Measurements from ENCODE around the gene MSI2. TPM values are rescaled to one million over a fixed set of nuclear protein-coding genes. Genes with fewer than 3 reads are reported as not detected.

MSI2 gene
- polyA plus RNA-seq, 12 donors, result 24.1 to 40.3 (median 34.1) TPM; not detected in 1

DNA sequence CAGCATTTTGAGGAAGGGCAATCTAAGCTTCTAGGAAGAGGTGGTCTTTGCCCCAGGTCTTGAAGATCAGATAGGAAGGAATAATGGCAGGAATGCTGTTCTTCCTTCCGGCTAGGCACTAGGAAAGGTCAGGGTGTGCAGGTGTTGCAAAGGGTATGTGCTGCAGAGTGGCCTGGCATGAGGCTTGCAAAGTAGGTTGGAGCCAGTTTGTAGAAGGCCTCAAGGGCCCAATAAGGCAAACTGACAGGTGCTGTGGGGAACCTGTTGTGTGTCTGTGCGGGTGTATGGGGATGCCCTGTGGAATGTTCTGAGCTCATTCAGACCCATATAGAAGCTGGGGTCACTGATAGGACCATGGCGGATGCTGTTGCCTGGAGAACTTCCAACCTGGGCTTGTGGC lies 12.7 kb downstream of the MSI2 start:
- DNase-seq, result no peak

DNA sequence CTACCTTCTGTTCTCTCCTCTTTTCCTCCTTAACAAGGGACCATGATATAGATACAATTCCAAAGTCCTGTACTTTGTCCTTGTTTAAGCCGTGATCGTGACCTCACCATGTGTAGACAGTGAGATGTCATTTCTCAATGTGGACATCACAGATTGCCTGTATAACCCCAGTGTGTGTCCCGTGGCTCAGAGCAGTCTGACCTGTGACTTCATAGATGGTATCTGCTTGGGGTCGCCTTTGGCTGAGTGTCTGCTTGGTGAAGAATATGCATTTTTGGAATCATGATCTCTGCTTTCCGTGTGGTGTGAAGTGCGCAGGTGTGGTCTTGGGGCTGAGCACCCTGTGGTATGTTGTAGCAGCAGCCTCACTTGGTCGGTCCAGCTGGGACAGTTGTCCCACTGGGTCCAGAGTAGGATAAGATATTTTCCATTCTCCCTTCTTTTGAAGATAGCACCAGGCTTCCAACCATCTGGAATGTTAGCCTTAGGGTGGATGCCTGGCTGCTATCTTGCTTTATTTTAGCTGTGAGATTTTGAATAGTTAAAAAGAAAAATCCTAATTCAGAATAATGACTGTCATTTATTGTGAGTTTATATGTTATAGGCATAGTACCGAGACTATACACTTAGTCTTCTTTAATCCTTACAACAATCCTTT lies 13.4 kb downstream of the MSI2 start:
- DNase-seq, result no peak

GRCh38 chr17:57270801-57271245 lies 14.5 kb downstream of the MSI2 start:
- no peak for DNase-seq

- no peak for DNase-seq
These were observed 15.5 kb downstream of the MSI2 start for GRCh38 chr17:57271821-57272220.

DNA sequence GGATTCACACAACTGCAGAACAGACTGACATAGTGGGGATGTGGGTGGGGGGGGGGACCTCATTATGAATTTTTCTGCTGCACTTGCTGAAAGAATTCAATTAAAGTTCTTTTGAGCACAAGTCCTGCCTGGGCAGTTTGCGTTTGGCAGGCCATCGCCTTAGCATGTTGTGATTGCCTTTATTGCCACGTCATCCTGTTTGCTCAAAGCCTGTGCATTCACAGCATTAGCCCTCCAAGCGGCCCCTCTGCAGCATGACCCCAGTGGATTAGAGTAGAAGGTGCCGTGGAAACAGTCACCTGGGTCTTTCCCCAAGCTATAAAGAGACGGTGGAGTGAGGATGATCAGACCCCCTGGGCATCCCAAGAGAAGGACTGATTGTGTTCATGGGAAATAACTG lies 17.2 kb downstream of the MSI2 start:
- no peak for DNase-seq

- no peak for DNase-seq
These were observed 17.8 kb downstream of the MSI2 start for GRCh38 chr17:57274162-57274561.

DNA sequence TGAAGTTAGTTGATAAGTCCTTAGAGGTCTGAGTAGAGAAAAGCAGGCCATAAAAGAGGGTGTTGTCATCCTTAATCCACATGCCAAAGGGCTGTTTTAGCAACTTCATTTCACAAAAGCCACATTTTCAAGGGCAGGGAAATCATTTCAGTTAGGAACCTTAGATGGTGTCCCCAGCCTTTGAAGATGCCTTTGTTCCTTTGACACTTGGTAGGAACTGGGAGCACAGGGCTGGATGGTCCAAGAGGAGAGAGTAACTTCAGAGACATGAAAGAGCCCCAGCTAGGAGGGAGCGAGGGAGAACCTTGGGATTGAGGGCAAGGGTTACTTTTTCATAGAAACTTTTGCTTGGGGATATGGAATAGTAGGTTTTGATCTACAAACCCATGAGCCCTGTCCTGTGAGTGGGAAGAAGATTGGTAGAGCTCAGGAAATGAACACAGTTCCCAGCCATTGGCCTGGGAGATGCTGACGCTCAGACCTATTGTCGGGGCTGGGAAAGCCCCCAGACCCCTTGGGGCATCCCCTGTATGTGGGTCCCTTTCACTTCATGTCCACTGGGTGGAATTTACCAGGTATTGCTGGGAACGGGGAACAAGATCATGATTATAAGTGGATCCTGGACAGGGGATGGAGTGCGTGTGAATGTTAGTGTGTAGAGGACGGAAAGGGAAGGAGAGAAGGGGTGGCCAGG lies 18.9 kb downstream of the MSI2 start:
- no peak for DNase-seq

- no peak for DNase-seq
These were observed 20.3 kb downstream of the MSI2 start for GRCh38 chr17:57276621-57277020.

GRCh38 chr17:57277923-57278604 lies 21.7 kb downstream of the MSI2 start:
- DNase-seq, result no peak

GRCh38 chr17:57278740-57279387 lies 22.5 kb downstream of the MSI2 start:
- no peak for DNase-seq

- no peak for DNase-seq
These were observed 23.1 kb downstream of the MSI2 start for GRCh38 chr17:57279432-57279831.

DNA sequence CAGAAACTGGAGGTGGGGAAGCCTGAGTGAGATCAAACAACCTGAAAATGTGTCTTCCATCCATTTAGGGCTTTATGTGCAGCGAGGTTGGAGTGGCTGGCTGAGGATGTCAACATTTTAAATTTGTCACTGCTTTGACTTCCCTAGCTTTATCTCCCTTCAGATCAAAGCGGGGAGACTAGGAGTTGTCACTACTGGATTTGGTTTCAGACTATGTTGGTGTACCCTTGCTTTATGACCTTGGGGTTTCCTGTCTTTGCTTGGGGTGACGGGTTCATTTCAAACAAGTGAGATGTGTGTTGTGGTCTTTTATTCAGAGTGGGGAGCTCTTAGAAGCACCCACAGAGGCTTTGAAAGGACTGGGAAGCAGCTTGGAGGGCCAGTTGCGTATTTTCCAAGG lies 25.6 kb downstream of the MSI2 start:
- no peak for DNase-seq

GRCh38 chr17:57282296-57282695 lies 26.0 kb downstream of the MSI2 start:
- DNase-seq, result no peak

GRCh38 chr17:57283203-57283971 lies 27.1 kb downstream of the MSI2 start:
- no peak for DNase-seq

DNA sequence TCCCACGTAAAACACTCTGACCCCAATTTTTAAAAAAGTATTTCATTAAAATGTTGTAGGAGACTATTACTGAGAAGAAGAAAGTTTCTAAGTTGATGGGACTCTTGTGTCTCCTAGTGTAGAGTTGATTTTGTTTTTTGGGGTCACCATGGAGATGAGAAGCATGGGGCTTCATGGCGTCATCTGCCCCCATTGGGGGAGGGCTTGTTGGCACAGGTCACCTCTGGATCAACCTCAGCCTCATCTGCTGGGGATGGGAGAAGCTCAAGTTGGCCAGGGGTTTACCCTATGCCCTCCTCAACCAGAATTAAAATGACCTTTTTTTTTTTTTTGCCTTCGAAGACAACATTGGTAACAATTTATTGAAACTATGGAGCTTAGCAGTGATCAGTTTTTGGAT lies 28.3 kb downstream of the MSI2 start:
- no peak for DNase-seq

- DNase-seq, result no peak
These were observed 28.8 kb downstream of the MSI2 start for GRCh38 chr17:57284984-57285646.

GRCh38 chr17:57285701-57286100 lies 29.4 kb downstream of the MSI2 start:
- DNase-seq, result no peak

DNA sequence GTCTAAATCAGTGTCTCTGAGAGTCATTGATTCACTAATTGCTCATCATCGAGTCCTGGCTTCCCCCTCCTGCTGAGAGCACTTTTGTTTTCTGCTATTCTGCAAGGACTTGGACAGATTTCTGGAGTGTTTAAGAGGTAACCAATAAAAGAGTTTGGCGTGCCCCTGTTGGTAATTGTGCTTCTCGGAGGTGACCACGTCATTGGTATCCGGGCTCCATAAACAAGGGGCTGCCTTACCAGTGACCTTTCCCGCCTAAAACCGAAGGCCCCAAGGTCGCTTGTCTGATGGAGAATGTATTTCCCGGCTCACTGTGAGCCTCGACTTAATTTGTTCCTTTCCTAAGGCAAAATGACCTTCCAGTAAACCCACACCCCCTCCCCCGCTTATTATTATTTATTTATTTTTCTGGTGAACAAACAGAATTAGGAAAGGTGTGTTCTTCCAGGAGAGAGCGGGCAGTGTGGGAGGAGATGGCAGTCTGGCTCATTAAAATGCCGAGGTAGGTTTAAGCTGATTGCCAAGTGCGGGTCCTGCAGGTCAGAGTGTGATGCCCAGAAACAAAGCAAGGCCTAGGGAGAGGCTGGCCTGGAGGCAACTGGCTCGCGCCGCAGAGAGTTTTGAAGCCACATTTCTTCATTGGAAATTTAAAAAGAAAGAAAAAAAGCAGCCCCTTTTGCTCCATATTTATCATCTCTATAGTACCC lies 30.2 kb downstream of the MSI2 start:
- DNase-seq, result no peak

- no peak for DNase-seq
These were observed 31.9 kb downstream of the MSI2 start for GRCh38 chr17:57288040-57288772.

DNA sequence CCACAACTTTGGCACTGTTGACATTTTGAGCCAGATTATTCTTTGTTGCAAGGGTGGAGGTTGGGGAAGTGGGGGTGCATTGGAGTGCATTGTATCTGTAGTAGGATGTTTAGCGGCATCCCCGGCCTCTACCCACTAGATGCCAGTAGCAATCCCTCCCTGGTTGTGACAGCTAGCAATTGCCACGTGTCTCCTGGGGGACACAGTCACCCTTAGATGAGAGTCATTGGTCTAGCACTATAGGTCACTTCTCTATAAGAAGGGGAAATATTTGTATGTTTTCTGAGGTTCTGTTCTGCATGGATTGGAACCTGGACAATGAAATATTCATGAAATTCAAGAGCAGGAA lies 32.4 kb downstream of the MSI2 start:
- DNase-seq, result no peak

Measured in muscle of arm (tissue), 12 donors.